IMR-90 (cell line): Measurements from ENCODE around the gene BSDC1. TPM values are rescaled to one million over a fixed set of nuclear protein-coding genes. Genes with fewer than 3 reads are reported as not detected.

Experiments
- ATAC-seq: fragments of 200-7000 bp; cut with Tn5 transposase; 2 replicates; pipeline ENCODE4 v1.9.1; 2020; ENCODE audit warnings: low read depth, mild to moderate bottlenecking, moderate library complexity
- BruUV-seq: library from RNA; stranded (reverse); fragments of 400-500 nt; replicated peaks from 2 replicates; lab custom pipeline; 2021; lab: Mats Ljungman, UMichigan
- CTCF ChIA-PET: fragments of 300-600 bp; formaldehyde crosslinking; extraction: SDS; loops from one replicate; lab custom pipeline; 2021; ENCODE audit warnings: antibody characterized with exemption; lab: Yijun Ruan, JAX
- POLR2A ChIA-PET: fragments of 300-600 bp; sonication (Branson Sonifier 250); formaldehyde crosslinking; loops from one replicate; lab custom pipeline; 2022; ENCODE audit warnings: antibody characterized with exemption; ENCODE audit not compliant: unreplicated experiment; lab: Charles Lee
- DNase-seq: peaks from one replicate; pipeline ENCODE4 v3.0.0; 2013
- H2AFZ ChIP-seq: replicated peaks from 2 replicates; pipeline ENCODE3; 2013; ENCODE audit warnings: low read length, mild to moderate bottlenecking; ENCODE audit not compliant: poor library complexity
- H2AK5ac ChIP-seq: 2 replicates; pipeline ENCODE4 v1.6.1; 2013; ENCODE audit warnings: low read depth, low read length, inconsistent platforms
- H2AK9ac ChIP-seq: replicated peaks from 2 replicates; pipeline ENCODE3; 2013; ENCODE audit warnings: mild to moderate bottlenecking, low read depth, low read length, moderate library complexity; ENCODE audit not compliant: poor library complexity
- H2BK120ac ChIP-seq: 2 replicates; pipeline ENCODE4 v1.6.1; 2013; ENCODE audit warnings: low read depth, low read length, inconsistent platforms
- H2BK15ac ChIP-seq: 3 replicates; pipeline ENCODE4 v1.6.1; 2013; ENCODE audit warnings: low read depth, low read length, inconsistent platforms
- H2BK20ac ChIP-seq: 2 replicates; pipeline ENCODE4 v1.6.1; 2013; ENCODE audit warnings: low read depth, mild to moderate bottlenecking, inconsistent platforms, low read length, moderate library complexity
- H2BK5ac ChIP-seq: 2 replicates; pipeline ENCODE4 v1.6.1; 2013; ENCODE audit warnings: mild to moderate bottlenecking, low read depth, low read length, inconsistent platforms; ENCODE audit not compliant: poor library complexity, severe bottlenecking
- H3K14ac ChIP-seq: replicated peaks from 2 replicates; pipeline ENCODE4 v1.6.1; 2013; ENCODE audit warnings: low read depth, low read length, inconsistent platforms
- H3K18ac ChIP-seq: 2 replicates; pipeline ENCODE4 v1.6.1; 2013; ENCODE audit warnings: low read depth, low read length, control low read depth
- H3K23ac ChIP-seq: 2 replicates; pipeline ENCODE4 v1.6.1; 2013; ENCODE audit warnings: low read depth, low read length, inconsistent platforms
- H3K27ac ChIP-seq: 2 replicates; pipeline ENCODE4 v1.5.1; 2013; ENCODE audit warnings: mild to moderate bottlenecking, control low read depth, low read length; ENCODE audit not compliant: insufficient read depth
- H3K27me3 ChIP-seq: 2 replicates; pipeline ENCODE4 v1.6.1; 2013; ENCODE audit warnings: low read length; ENCODE audit not compliant: control insufficient read depth, insufficient read depth
- H3K36me3 ChIP-seq: 2 replicates; pipeline ENCODE4 v1.6.1; 2013; ENCODE audit warnings: low read length, mixed read lengths; ENCODE audit not compliant: control insufficient read depth, insufficient read depth
- H3K4ac ChIP-seq: 2 replicates; pipeline ENCODE4 v1.6.1; 2013; ENCODE audit warnings: low read depth, low read length, inconsistent platforms
- H3K4me1 ChIP-seq: 2 replicates; pipeline ENCODE4 v1.6.1; 2013; ENCODE audit warnings: low read length, mixed read lengths; ENCODE audit not compliant: control insufficient read depth, insufficient read depth
- H3K4me2 ChIP-seq: 2 replicates; pipeline ENCODE4 v1.6.1; 2013; ENCODE audit warnings: low read depth, mild to moderate bottlenecking, control low read depth, low read length, moderate library complexity
- H3K4me3 ChIP-seq: 2 replicates; pipeline ENCODE4 v1.5.1; 2013; ENCODE audit warnings: low read depth, mild to moderate bottlenecking, control low read depth, low read length, moderate library complexity; ENCODE audit not compliant: insufficient read depth
- H3K56ac ChIP-seq: 2 replicates; pipeline ENCODE4 v1.6.1; 2013; ENCODE audit warnings: low read length, inconsistent platforms; ENCODE audit not compliant: insufficient read depth; ENCODE audit errors: extremely low read depth
- H3K79me1 ChIP-seq, 2 experiments: 2 replicates each; pipeline ENCODE4 v1.6.1; 2013; ENCODE audit warnings: low read length in 2 of 2, inconsistent platforms in 1 of 2, low read depth in 1 of 2
- H3K9ac ChIP-seq: 2 replicates; pipeline ENCODE4 v1.6.1; 2013; ENCODE audit warnings: low read depth, low read length, control low read depth
- H3K9me1 ChIP-seq: 2 replicates; pipeline ENCODE4 v1.6.1; 2013; ENCODE audit warnings: low read length, inconsistent platforms; ENCODE audit not compliant: insufficient read depth
- H3K9me3 ChIP-seq: 2 replicates; pipeline ENCODE4 v1.6.1; 2013; ENCODE audit warnings: low read length; ENCODE audit not compliant: control insufficient read depth, insufficient read depth
- H4K20me1 ChIP-seq: 2 replicates; pipeline ENCODE4 v1.6.1; 2013; ENCODE audit warnings: low read length, inconsistent platforms; ENCODE audit not compliant: insufficient read depth
- H4K5ac ChIP-seq: 2 replicates; pipeline ENCODE4 v1.6.1; 2013; ENCODE audit warnings: mild to moderate bottlenecking, low read depth, low read length, control low read depth
- H4K8ac ChIP-seq, 2 experiments: 2 replicates each; pipeline ENCODE4 v1.6.1; 2013; ENCODE audit warnings: low read depth in 2 of 2, low read length in 2 of 2, control low read depth in 1 of 2, inconsistent platforms in 1 of 2
- H4K91ac ChIP-seq: 2 replicates; pipeline ENCODE4 v1.6.1; 2013; ENCODE audit warnings: low read depth, low read length, inconsistent platforms; ENCODE audit not compliant: insufficient read depth
- BHLHE40 ChIP-seq: fragments of 150-350 bp; IDR thresholded peaks from 2 replicates; pipeline ENCODE4 v1.6.1; 2016; ENCODE audit warnings: mild to moderate bottlenecking, low read depth, low read length
- CEBPB ChIP-seq: IDR thresholded peaks from 2 replicates; pipeline ENCODE4 v1.6.1; 2012; ENCODE audit warnings: low read depth, low read length, improper control_type of control experiment
- CHD1 ChIP-seq: IDR thresholded peaks from 2 replicates; pipeline ENCODE4 v1.6.1; 2012; ENCODE audit warnings: low read depth, low read length, improper control_type of control experiment
- FOS ChIP-seq: fragments of 150-350 bp; IDR thresholded peaks from 2 replicates; pipeline ENCODE4 v1.6.1; 2016; ENCODE audit warnings: low read depth, low read length
- MAFK ChIP-seq: IDR thresholded peaks from 2 replicates; pipeline ENCODE4 v1.6.1; 2012; ENCODE audit warnings: low read depth, low read length, improper control_type of control experiment
- MAZ ChIP-seq: IDR thresholded peaks from 2 replicates; pipeline ENCODE4 v1.6.1; 2012; ENCODE audit warnings: low read depth, mild to moderate bottlenecking, low read length, improper control_type of control experiment, moderate library complexity, borderline replicate concordance
- MXI1 ChIP-seq: IDR thresholded peaks from 2 replicates; pipeline ENCODE4 v1.6.1; 2012; ENCODE audit warnings: low read depth, mild to moderate bottlenecking, low read length, moderate library complexity, borderline replicate concordance
- NFE2L2 ChIP-seq: fragments of 150-350 bp; IDR thresholded peaks from 2 replicates; pipeline ENCODE4 v1.6.1; 2016; ENCODE audit warnings: low read depth, mild to moderate bottlenecking, low read length
- POLR2A ChIP-seq: IDR thresholded peaks from 2 replicates; pipeline ENCODE4 v1.6.1; 2012; ENCODE audit warnings: mild to moderate bottlenecking, low read depth, low read length
- RAD21 ChIP-seq: IDR thresholded peaks from 2 replicates; pipeline ENCODE4 v1.6.1; 2012; ENCODE audit warnings: low read length, improper control_type of control experiment
- RCOR1 ChIP-seq: IDR thresholded peaks from 2 replicates; pipeline ENCODE4 v1.6.1; 2012; ENCODE audit warnings: mild to moderate bottlenecking, low read length, improper control_type of control experiment; ENCODE audit not compliant: insufficient replicate concordance
- RFX5 ChIP-seq: IDR thresholded peaks from 2 replicates; pipeline ENCODE4 v1.8.0; 2012; ENCODE audit warnings: low read depth, mild to moderate bottlenecking, low read length, moderate library complexity
- SMC3 ChIP-seq: fragments of 150-350 bp; IDR thresholded peaks from 2 replicates; pipeline ENCODE4 v1.6.1; 2016; ENCODE audit warnings: low read depth, mild to moderate bottlenecking, antibody characterized with exemption, low read length, moderate library complexity
- WGBS, 2 experiments: methylation state at CpG; one replicate each; pipeline versions ENCODE4 v1.1.5 to v1.1.7; 2013; ENCODE audit warnings: missing lambda C conversion rate in 2 of 2; ENCODE audit not compliant: insufficient read length in 1 of 2; ENCODE audit errors: extremely low coverage in 2 of 2; 5-methylcytosine and 5-hydroxymethylcytosine counted together
- dilution Hi-C: fragments of 300-500 bp; cut with HindIII; formaldehyde crosslinking; loops from one replicate; pipeline ENCODE4 v1.14.3; 2018; ENCODE audit warnings: low sequenced_read_pairs; ENCODE audit not compliant: unreplicated experiment
- in situ Hi-C: fragments of 300-500 bp; cut with MboI; formaldehyde crosslinking; loops from 3 replicates; pipeline ENCODE4 v1.14.3; 2019; ENCODE audit warnings: low sequenced_read_pairs, inconsistent platforms, mixed read lengths
- intact Hi-C: fragments of 100-400 bp; cut with micrococcal nuclease; formaldehyde crosslinking; loops from 2 replicates; pipeline ENCODE4 v1.10.0; 2022
- polyA plus RNA-seq, 3 experiments: library from polyadenylated mRNA; depleted of rRNA; stranded (reverse); fragments of >200 nt; gene quantifications; 2 replicates each; pipeline ENCODE4 v1.2.3, GENCODE V29; 2012; ENCODE audit warnings: low replicate concordance in 1 of 3
- total RNA-seq: library from RNA; depleted of rRNA; stranded (reverse); fragments of >200 nt; gene quantifications from 2 replicates; pipeline ENCODE4 v1.2.3, GENCODE V29; 2012
- TF ChIP-seq, protein P1 (sequence below): fragments of 150-350 bp; IDR thresholded peaks from 2 replicates; pipeline ENCODE4 v1.6.1; 2016; ENCODE audit warnings: low read depth, mild to moderate bottlenecking, low read length, moderate library complexity, borderline replicate concordance
- TF ChIP-seq, protein P2 (sequence below): conservative IDR thresholded peaks from 2 replicates; pipeline ENCODE4 v1.5.1; 2012; ENCODE audit warnings: mild to moderate bottlenecking, low read depth, low read length, improper control_type of control experiment
- TF ChIP-seq, protein P3 (sequence below): fragments of 150-350 bp; IDR thresholded peaks from 2 replicates; pipeline ENCODE4 v1.6.1; 2017; ENCODE audit warnings: mild to moderate bottlenecking, antibody characterized with exemption, low read length, low read depth

BSDC1 gene
- total and polyA plus RNA-seq, 2 of the 4 experiments (the other 2 are of a cell fraction) = 56.8 to 60.4 TPM

DNA sequence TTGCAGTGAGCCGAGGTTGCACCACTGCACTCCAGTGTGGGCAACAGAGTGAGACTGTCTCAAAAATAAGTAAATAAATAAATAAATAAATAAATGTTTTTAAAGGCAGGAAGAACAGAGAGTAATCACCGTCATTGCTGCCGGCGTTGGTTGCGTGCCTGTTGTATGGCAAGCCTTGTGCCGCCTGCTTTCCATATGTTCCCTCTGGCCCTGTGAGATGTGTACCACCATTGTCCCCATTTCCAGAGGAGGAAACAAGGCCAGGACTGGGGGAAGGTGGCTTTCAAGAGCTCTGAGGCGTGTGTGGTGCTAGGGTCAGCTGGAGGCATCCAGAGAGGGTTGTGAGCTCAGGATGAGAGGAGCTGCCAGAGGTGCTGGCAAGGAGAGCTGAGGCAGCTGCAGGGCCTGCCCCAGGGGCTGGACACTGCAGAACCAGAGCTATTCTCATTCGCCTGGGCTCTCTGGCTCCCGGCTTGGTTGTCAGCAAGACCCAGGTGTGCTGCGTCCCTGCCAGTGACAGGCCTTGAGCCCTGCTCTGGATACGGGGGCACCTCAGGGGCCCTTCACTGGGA is 53.0 kb downstream of the BSDC1 start:
- Histone ChIP-seq H3K9ac (no peak overlapping the region), H2BK5ac (no peak overlapping the region), H3K56ac (no peak overlapping the region), H4K8ac (no peak overlapping the region), H2AK5ac (no peak overlapping the region), H3K36me3 (no peaks in the 10 kb centered on the region), H4K20me1 (no peaks in the 10 kb centered on the region), H3K4me3 (no peak overlapping the region), H2BK120ac (no peak overlapping the region), H2AFZ (no peak overlapping the region), H3K27ac (no peak overlapping the region), H3K14ac (no peak overlapping the region), H3K4me2 (no peak overlapping the region), H3K9me3 (no peaks in the 10 kb centered on the region), H4K5ac (no peak overlapping the region), H3K79me1 (peaks cover 0 to 4% of the 10 kb centered on the region in 2 experiments; a peak in 1 of 4 replicates), H3K27me3 (no peaks in the 10 kb centered on the region), H2AK9ac (no peak overlapping the region), H2BK20ac (no peak overlapping the region), H3K18ac (no peak overlapping the region), H3K9me1 (no peaks in the 10 kb centered on the region; the same call in 1 of the 2 replicates), H4K91ac (no peak overlapping the region), H3K23ac (no peak overlapping the region), H3K4ac (no peak overlapping the region), H3K4me1 (peaks cover 7% of the 10 kb centered on the region), H2BK15ac (no peak overlapping the region)
- dilution Hi-C loops (no loop called here), in situ Hi-C loops (no loop called here), intact Hi-C loops (no loop called here)
- POLR2A ChIA-PET = no interaction called here
- no TSS peak for BruUV-seq
- ATAC-seq (no peak), DNase-seq (no peak)
- CTCF ChIA-PET = no interaction called here
- 91% methylated on average over 8 of the region's 11 CpGs; no CpG with 5 or more reads in 1 of the 2 experiments for WGBS, 2 experiments
- TF ChIP-seq MAFK (no peak), RFX5 (no peak), CEBPB (no peak), RAD21 (no peak), BHLHE40 (no peak), CHD1 (no peak), NFE2L2 (no peak), FOS (no peak), SMC3 (no peak), MXI1 (no peak), MAZ (no peak), POLR2A (no peak), RCOR1 (no peak)
- TF ChIP-seq, protein P1, sequence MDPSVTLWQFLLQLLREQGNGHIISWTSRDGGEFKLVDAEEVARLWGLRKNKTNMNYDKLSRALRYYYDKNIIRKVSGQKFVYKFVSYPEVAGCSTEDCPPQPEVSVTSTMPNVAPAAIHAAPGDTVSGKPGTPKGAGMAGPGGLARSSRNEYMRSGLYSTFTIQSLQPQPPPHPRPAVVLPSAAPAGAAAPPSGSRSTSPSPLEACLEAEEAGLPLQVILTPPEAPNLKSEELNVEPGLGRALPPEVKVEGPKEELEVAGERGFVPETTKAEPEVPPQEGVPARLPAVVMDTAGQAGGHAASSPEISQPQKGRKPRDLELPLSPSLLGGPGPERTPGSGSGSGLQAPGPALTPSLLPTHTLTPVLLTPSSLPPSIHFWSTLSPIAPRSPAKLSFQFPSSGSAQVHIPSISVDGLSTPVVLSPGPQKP = no peak
- TF ChIP-seq, protein P2, sequence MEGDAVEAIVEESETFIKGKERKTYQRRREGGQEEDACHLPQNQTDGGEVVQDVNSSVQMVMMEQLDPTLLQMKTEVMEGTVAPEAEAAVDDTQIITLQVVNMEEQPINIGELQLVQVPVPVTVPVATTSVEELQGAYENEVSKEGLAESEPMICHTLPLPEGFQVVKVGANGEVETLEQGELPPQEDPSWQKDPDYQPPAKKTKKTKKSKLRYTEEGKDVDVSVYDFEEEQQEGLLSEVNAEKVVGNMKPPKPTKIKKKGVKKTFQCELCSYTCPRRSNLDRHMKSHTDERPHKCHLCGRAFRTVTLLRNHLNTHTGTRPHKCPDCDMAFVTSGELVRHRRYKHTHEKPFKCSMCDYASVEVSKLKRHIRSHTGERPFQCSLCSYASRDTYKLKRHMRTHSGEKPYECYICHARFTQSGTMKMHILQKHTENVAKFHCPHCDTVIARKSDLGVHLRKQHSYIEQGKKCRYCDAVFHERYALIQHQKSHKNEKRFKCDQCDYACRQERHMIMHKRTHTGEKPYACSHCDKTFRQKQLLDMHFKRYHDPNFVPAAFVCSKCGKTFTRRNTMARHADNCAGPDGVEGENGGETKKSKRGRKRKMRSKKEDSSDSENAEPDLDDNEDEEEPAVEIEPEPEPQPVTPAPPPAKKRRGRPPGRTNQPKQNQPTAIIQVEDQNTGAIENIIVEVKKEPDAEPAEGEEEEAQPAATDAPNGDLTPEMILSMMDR = no peak
- TF ChIP-seq, protein P3, sequence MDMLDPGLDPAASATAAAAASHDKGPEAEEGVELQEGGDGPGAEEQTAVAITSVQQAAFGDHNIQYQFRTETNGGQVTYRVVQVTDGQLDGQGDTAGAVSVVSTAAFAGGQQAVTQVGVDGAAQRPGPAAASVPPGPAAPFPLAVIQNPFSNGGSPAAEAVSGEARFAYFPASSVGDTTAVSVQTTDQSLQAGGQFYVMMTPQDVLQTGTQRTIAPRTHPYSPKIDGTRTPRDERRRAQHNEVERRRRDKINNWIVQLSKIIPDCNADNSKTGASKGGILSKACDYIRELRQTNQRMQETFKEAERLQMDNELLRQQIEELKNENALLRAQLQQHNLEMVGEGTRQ = no peak
